ENCODE measurements around the gene CYP46A1.

CYP46A1 gene

GRCh38 chr14:99735189-99736135 lies 51.4 kb downstream of the CYP46A1 start:
- CTCF ChIA-PET = interaction anchor here (1.2 kb wide), 1 partner anchor 150 kb away, joined by 3 read pairs; no protein-coding TSS in a partner anchor
- Mint-ChIP-seq H3K27me3 (peaks cover 87% of the 10 kb centered on the region), H3K36me3 (no peaks in the 10 kb centered on the region), H3K27ac (no peak overlapping the region), H3K4me1 (peaks cover 2% of the 10 kb centered on the region), H3K9me3 (no peaks in the 10 kb centered on the region), H3K4me3 (no peak overlapping the region)
- peak; percentile 5 for DNase-seq

GRCh38 chr14:99736603-99737371 lies 52.7 kb downstream of the CYP46A1 start:
- no peak for DNase-seq
- Mint-ChIP-seq H3K4me1 (no peaks in the 10 kb centered on the region), H3K27me3 (peaks cover 87% of the 10 kb centered on the region), H3K36me3 (no peaks in the 10 kb centered on the region), H3K9me3 (no peaks in the 10 kb centered on the region), H3K4me3 (no peak overlapping the region), H3K27ac (no peak overlapping the region)
- CTCF ChIA-PET = interaction anchor here (1.2 kb wide), 1 partner anchor 149 kb away, joined by 3 read pairs; no protein-coding TSS in a partner anchor

GRCh38 chr14:99737451-99737951 lies 53.4 kb downstream of the CYP46A1 start:
- peaks cover 90% of the 10 kb centered on the region for H3K27me3 Mint-ChIP-seq
- no peak overlapping the region for H3K4me3 Mint-ChIP-seq
- no peaks in the 10 kb centered on the region for H3K9me3 Mint-ChIP-seq
- no peak for DNase-seq
- no peaks in the 10 kb centered on the region for H3K4me1 Mint-ChIP-seq
- H3K27ac Mint-ChIP-seq = no peak overlapping the region
- CTCF ChIA-PET = no interaction called here
- no peaks in the 10 kb centered on the region for H3K36me3 Mint-ChIP-seq

DNA sequence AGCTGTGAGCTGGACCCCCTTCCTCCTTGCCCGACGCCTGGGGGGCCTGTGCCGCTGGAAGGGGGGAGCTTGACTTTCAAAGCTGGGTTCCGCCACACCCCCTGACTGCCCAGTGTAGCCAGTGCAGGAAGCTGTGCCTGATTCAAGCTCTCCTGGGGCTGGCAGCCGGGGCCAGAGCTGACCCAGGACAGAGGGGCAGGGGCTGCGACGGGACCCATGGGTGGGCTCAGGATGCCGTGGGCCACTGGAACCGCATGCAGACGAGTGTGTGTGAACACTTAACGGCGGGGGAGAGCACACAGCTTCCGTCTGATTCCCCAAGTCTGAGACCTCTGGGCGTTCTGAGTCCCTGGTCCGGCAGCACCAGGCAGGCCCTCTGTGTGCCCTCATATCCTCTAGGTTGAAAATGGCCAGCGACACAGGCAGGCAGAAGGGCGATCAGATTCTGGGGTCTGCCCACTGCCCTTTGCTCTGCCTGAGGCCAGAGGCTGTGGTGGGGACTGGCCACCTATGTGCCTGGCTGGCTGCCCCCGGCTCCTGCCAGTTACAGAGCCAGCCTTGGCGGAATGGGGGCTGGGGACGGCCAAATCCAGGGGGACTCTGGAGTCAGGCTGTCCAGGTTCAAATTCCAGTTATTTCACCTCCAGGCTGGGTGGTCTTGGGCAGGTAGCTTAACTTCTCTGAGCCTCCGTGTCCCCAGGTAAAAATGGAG lies 54.0 kb downstream of the CYP46A1 start:
- CTCF ChIA-PET = no interaction called here
- H3K27ac Mint-ChIP-seq = no peak overlapping the region
- no peak overlapping the region for H3K4me3 Mint-ChIP-seq
- no peaks in the 10 kb centered on the region for H3K4me1 Mint-ChIP-seq
- peaks cover 90% of the 10 kb centered on the region for H3K27me3 Mint-ChIP-seq
- no peaks in the 10 kb centered on the region for H3K36me3 Mint-ChIP-seq
- no peak for DNase-seq
- no peaks in the 10 kb centered on the region for H3K9me3 Mint-ChIP-seq

DNA sequence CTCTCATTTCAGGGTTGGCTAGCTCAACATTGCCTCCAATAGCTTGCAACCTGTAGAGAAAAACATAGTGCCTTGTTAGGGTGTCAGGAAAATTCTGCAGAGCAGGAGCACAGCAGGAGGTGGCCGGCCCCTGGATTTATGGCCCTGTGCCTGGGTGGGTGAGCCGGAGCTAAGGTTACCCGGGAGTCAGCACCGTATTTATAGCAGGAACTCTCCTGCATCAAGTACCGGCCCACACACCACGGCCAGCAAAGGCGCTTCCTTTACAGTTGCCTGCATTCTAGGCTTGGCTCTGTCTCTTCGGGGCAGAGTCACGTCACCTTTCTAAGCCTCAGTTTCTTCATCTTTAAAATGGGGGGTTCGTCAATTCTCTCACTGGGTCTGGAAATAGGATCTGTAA lies 56.3 kb downstream of the CYP46A1 start:
- Mint-ChIP-seq H3K4me1 (no peaks in the 10 kb centered on the region), H3K27me3 (peaks cover 79% of the 10 kb centered on the region), H3K27ac (no peak overlapping the region)

DNA sequence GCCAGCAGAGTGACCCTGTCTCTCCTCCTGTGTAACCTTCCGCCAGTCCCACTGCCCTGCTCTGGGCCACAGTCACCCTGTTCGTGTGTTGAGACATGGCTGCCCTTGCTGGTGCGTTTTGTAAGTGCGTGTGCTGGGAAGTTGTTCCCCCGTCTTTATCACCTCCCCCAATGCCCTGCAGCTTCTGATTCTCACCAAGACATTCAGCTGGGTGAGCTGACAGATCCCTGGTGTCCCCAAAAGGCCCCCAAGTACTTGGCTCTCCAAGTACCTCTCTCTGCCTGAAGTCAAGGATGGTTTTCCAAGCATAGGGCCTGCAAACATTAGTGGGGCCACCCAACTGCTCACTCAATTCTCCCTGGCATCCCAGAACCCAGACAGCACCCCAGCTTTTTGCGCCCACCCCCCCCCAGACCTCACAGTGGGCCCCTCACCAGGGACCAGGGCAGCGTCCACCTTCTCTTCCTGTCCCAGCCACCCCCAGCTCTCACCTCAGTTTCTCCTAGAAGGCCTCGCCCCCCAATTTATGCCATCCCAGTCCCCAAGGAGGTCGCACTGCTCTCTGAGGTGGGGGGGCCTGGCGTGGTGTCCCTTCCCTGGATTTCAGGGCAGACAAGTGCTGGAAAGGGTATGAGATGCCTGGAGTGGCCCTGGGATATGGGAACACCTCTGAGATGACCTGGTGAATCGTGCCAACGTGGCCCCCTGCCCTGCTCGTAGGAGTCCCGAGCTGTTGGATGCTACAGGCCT lies 57.3 kb downstream of the CYP46A1 start:
- Mint-ChIP-seq H3K4me1 (peaks cover 7% of the 10 kb centered on the region), H3K27ac (no peak overlapping the region), H3K27me3 (peaks cover 76% of the 10 kb centered on the region), H3K36me3 (no peaks in the 10 kb centered on the region), H3K9me3 (no peaks in the 10 kb centered on the region), H3K4me3 (no peak overlapping the region)
- CTCF ChIA-PET = interaction anchor here (2.8 kb wide), 1 partner anchor 11 kb away, joined by 7 read pairs; no protein-coding TSS in a partner anchor
- no peak for DNase-seq

More for the DNA sequence above, 56.3 kb downstream of the CYP46A1 start:
- Mint-ChIP-seq H3K36me3 (no peaks in the 10 kb centered on the region), H3K9me3 (no peaks in the 10 kb centered on the region), H3K4me3 (no peak overlapping the region)
- CTCF ChIA-PET = interaction anchor here (1.0 to 2.8 kb wide), 2 partner anchors 10 to 52 kb away, joined by 3 to 7 read pairs; no protein-coding TSS in a partner anchor
- DNase-seq = no peak

GRCh38 chr14:99742074-99742473 lies 58.0 kb downstream of the CYP46A1 start:
- Mint-ChIP-seq H3K27ac (no peak overlapping the region), H3K27me3 (peaks cover 70% of the 10 kb centered on the region), H3K36me3 (no peaks in the 10 kb centered on the region), H3K9me3 (no peaks in the 10 kb centered on the region), H3K4me1 (peaks cover 14% of the 10 kb centered on the region), H3K4me3 (no peak overlapping the region)
- CTCF ChIA-PET = interaction anchor here (2.8 kb wide), 1 partner anchor 12 kb away, joined by 7 read pairs; no protein-coding TSS in a partner anchor
- DNase-seq = no peak

DNA sequence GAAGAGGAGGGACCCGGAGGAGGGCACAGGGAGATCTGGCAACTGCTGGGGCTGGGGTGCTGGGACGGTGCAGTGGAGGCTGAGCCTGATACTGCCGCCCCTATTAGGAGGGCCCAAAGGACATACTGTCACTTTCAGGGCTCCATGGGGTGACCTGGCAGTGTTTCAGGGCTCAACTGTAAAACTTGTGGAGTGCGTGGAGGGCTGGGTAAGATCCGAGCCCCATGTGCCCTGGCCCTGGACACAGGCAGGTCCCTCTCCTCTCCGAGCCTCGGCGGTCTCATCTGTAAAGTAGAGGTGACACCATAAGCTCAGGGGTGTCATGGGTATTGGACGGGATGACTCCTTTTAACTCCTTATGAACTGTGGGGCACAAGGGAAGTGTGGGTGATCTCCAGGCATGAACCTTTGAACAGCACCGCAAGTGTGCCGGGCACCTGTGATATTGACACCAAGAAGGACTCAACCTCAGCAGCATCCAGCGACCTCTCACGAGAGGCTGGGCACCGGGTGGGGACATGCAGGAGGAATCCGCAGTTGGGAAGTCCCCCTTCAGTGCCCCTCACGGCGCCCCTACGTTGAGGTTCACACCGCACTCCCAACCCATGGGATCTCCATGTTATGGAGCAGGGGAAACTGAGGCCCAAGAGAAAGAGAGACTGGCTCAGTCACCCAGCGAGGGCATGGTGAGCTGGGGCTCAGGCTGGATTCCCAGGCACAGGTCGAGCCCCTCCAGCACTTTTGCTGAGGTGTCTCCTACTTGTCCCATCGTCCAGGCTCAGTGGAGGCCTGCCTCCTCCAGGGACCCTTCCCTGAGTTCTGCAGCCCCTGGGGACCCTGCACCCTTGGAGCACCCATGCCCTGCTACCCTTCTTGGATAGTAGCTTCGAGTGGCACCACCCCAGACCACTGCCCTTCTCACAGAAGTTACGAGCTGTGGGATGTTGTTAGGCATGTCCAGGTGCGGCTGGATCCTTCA lies 58.7 kb downstream of the CYP46A1 start:
- no peak for DNase-seq
- Mint-ChIP-seq H3K9me3 (no peaks in the 10 kb centered on the region), H3K4me1 (peaks cover 17% of the 10 kb centered on the region), H3K27ac (no peak overlapping the region), H3K27me3 (peaks cover 62% of the 10 kb centered on the region), H3K36me3 (no peaks in the 10 kb centered on the region), H3K4me3 (no peak overlapping the region)
- CTCF ChIA-PET = no interaction called here

DNA sequence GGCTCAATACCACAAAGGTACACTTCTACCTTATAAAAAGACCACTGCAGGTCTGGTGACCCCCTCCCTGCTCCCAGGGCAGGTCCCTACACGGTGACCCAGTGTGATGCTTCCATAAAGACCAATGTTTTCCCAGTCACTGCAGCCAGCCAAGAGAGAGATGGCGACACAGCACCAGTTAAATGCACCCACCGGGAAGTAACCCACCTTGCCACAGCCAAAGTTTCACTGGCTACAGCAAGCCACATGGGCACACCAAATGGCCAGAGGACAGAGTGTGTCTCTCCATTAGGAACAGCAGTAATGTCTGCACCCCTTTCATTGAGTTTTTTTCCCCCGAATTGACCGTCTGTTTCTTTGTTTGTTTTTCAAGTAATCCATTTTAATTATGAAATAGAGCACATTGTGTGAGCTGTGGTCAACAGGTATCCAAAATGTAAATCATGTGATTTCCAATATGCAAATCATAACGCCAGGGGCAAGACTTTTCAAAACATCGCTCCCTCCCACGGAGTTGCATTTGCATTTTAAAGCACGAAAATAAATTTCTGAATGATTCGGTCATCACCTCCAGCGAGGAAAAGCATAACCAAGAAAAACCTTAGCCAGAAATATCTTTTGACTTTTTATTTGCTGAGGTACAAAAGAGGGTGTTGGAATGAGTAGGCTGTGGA lies 60.2 kb downstream of the CYP46A1 start:
- DNase-seq = no peak
- H3K4me1 Mint-ChIP-seq = peaks cover 17% of the 10 kb centered on the region
- H3K36me3 Mint-ChIP-seq = no peaks in the 10 kb centered on the region
- CTCF ChIA-PET = no interaction called here
- H3K27ac Mint-ChIP-seq = no peak overlapping the region
- no peak overlapping the region for H3K4me3 Mint-ChIP-seq
- no peaks in the 10 kb centered on the region for H3K9me3 Mint-ChIP-seq
- peaks cover 49% of the 10 kb centered on the region for H3K27me3 Mint-ChIP-seq

GRCh38 chr14:99744873-99745224 lies 60.8 kb downstream of the CYP46A1 start:
- no peak for DNase-seq
- peaks cover 17% of the 10 kb centered on the region for H3K4me1 Mint-ChIP-seq
- H3K4me3 Mint-ChIP-seq = no peak overlapping the region
- H3K27ac Mint-ChIP-seq = no peak overlapping the region
- CTCF ChIA-PET = no interaction called here
- H3K36me3 Mint-ChIP-seq = no peaks in the 10 kb centered on the region
- peaks cover 48% of the 10 kb centered on the region for H3K27me3 Mint-ChIP-seq
- H3K9me3 Mint-ChIP-seq = no peaks in the 10 kb centered on the region

DNA sequence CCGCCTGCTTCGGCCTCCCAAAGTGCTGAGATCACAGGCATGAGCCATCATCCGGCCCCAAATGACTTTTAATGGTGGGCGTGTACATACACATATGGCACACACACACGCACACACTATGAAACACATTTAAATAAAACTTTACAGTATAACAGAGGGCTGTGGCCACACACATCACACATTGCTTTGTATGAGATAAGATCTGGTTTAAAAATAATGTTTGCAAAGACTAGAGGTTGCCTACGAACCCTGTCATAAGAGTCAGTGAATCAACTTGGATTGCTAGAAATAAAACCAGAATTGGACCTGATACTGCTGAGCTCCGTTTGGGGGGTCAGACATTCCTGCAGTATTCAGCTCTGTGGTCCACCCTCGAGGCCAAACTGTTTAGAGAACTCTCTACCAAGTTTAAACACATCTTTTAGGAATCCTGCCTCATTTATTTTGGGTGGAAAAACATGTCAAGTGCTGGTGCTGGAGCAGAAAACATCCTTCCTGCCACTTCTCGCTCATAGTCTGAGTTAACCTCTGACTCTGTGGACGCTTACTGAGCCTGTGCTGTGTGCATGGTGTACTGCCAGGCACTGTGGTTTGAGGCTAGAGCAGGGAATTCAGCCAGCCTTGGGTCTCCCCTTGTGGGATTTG lies 61.3 kb downstream of the CYP46A1 start:
- Mint-ChIP-seq H3K9me3 (no peaks in the 10 kb centered on the region), H3K4me1 (peaks cover 17% of the 10 kb centered on the region), H3K4me3 (no peak overlapping the region), H3K36me3 (no peaks in the 10 kb centered on the region), H3K27me3 (peaks cover 48% of the 10 kb centered on the region), H3K27ac (no peak overlapping the region)
- DNase-seq = no peak
- CTCF ChIA-PET = no interaction called here

DNA sequence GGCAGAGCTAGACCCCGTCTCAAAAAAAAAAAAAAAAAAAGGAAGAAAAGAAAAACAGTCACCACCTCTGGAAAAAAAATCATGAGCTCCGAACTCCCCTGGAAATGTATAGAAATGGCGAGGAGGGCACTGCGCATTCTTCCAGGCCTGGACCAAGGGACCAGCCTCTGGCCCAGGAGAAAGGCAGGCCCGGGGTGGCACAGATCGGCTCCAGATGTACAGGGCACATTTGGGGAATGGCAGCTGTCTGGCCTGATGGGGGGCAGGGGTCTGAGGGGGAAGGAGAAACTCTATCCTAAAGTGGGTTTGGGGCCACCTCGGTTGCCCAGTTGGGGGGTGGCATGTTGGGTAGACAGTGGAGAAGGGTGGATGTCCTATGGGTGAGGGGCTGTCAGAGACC lies 63.1 kb downstream of the CYP46A1 start:
- H3K9me3 Mint-ChIP-seq = no peaks in the 10 kb centered on the region
- H3K36me3 Mint-ChIP-seq = no peaks in the 10 kb centered on the region
- no peak overlapping the region for H3K4me3 Mint-ChIP-seq
- CTCF ChIA-PET = interaction anchor here (0.6 to 0.7 kb wide), 2 partner anchors 15 to 171 kb away, joined by 3 read pairs; no protein-coding TSS in a partner anchor
- peaks cover 48% of the 10 kb centered on the region for H3K27me3 Mint-ChIP-seq
- no peak overlapping the region for H3K27ac Mint-ChIP-seq
- no peak for DNase-seq
- peaks cover 21% of the 10 kb centered on the region for H3K4me1 Mint-ChIP-seq
